IMR-90 (cell line): ENCODE data around the gene GRB2. TPM values are rescaled to one million over a fixed set of nuclear protein-coding genes. Genes with fewer than 3 reads are reported as not detected.

Experiments
- microRNA-seq, 2 experiments: library from miRNA; stranded (forward) in 1 of 2; unstranded in 1 of 2; fragments of 10-50 nt in 1 of 2; fragments of <30 nt in 1 of 2; gene quantifications in 1 of 2; microRNA quantifications in 1 of 2; one replicate each; pipeline versions ENCODE3 to v1.1.0; 2013 to 2020; ENCODE audit not compliant: insufficient read depth in 1 of 2, insufficient read length in 1 of 2, unreplicated experiment in 1 of 2
- polyA plus RNA-seq, 3 experiments: library from polyadenylated mRNA; depleted of rRNA; stranded (reverse); fragments of >200 nt; gene quantifications; 2 replicates each; pipeline ENCODE4 v1.2.3, GENCODE V29; 2012; ENCODE audit warnings: low replicate concordance in 1 of 3
- small RNA-seq, 5 experiments: library from RNA; depleted of rRNA; stranded (forward); fragments of <200 nt; gene quantifications; one replicate each; pipeline ENCODE3, GENCODE V24; 2012
- total RNA-seq: library from RNA; depleted of rRNA; stranded (reverse); fragments of >200 nt; gene quantifications from 2 replicates; pipeline ENCODE4 v1.2.3, GENCODE V29; 2012; rRNA removed

Gene GRB2
- total and polyA plus RNA-seq, 2 of the 4 experiments (the other 2 are of a cell fraction): 49.3 to 62.1 TPM

Small RNA genes within 50 kb of the gene (microRNA-seq; reads per million reads assigned to microRNA genes)
- gene MIR3678 (ENCODE audit: insufficient read depth in 1 of 2, insufficient read length in 1 of 2, unreplicated experiment in 1 of 2) (0 reads per million in 2 experiments), gene RF00019 (ENCODE audit: insufficient read depth, insufficient read length) (not detected), gene RNU6-938P (ENCODE audit: insufficient read depth, insufficient read length) (not detected)

Small RNA genes within 50 kb of the gene (small RNA-seq; reads per million reads assigned to genes)
- 0 to 1.0 (median 0) reads per million in 5 experiments for gene MIR3678
- gene RF00019: 0 reads per million in 5 experiments
- gene RNU6-938P: 0 reads per million in 5 experiments

Other genes with a start within 250 kb of the GRB2 start
- 71.3 and 133 TPM in 2 replicates for gene SUMO2, start 222.7 kb downstream of the GRB2 start, total RNA-seq
- gene SUMO2, start 222.7 kb downstream of the GRB2 start, polyA plus RNA-seq (2012; rRNA removed): 75.5 and 83.7 TPM in 2 replicates
- 26.7 and 29.4 TPM in 2 replicates for gene NUP85, start 200.0 kb downstream of the GRB2 start, total RNA-seq
- gene NUP85, start 200.0 kb downstream of the GRB2 start, polyA plus RNA-seq (2012; rRNA removed): 54.4 and 59.3 TPM in 2 replicates
- gene GGA3, start 144.1 kb downstream of the GRB2 start, total RNA-seq: 12.8 and 15.1 TPM in 2 replicates
- 35.2 and 37.7 TPM in 2 replicates for gene GGA3, start 144.1 kb downstream of the GRB2 start, polyA plus RNA-seq (2012; rRNA removed)
- gene MRPS7, start 143.8 kb downstream of the GRB2 start, total RNA-seq: 55.9 and 62.5 TPM in 2 replicates
- 60.5 and 70.3 TPM in 2 replicates for gene MRPS7, start 143.8 kb downstream of the GRB2 start, polyA plus RNA-seq (2012; rRNA removed)
- 3.3 and 4.1 TPM in 2 replicates for gene MIF4GD, start 134.4 kb downstream of the GRB2 start, total RNA-seq
- gene MIF4GD, start 134.4 kb downstream of the GRB2 start, polyA plus RNA-seq (2012; rRNA removed): 6.9 and 7.7 TPM in 2 replicates
- 8.3 and 9.1 TPM in 2 replicates for gene SLC25A19, start 116.2 kb downstream of the GRB2 start, total RNA-seq
- gene SLC25A19, start 116.2 kb downstream of the GRB2 start, polyA plus RNA-seq (2012; rRNA removed): 9.2 and 10.1 TPM in 2 replicates
- gene TMEM94, start 51.0 kb upstream of the GRB2 start, total RNA-seq: 8.4 and 11.4 TPM in 2 replicates
- gene TMEM94, start 51.0 kb upstream of the GRB2 start, polyA plus RNA-seq (2012; rRNA removed): 59.2 and 64.7 TPM in 2 replicates
- gene CASKIN2, start 109.9 kb upstream of the GRB2 start, total RNA-seq: 2.2 and 2.9 TPM in 2 replicates
- 6.9 and 7.5 TPM in 2 replicates for gene CASKIN2, start 109.9 kb upstream of the GRB2 start, polyA plus RNA-seq (2012; rRNA removed)
- 6.4 and 7.2 TPM in 2 replicates for gene TSEN54, start 110.8 kb upstream of the GRB2 start, total RNA-seq
- 14.9 and 16.2 TPM in 2 replicates for gene TSEN54, start 110.8 kb upstream of the GRB2 start, polyA plus RNA-seq (2012; rRNA removed)
- 0.54 and 0.56 TPM in 2 replicates for gene LLGL2, start 120.0 kb upstream of the GRB2 start, total RNA-seq
- 0.53 and 0.72 TPM in 2 replicates for gene LLGL2, start 120.0 kb upstream of the GRB2 start, polyA plus RNA-seq (2012; rRNA removed)
- 0.18 TPM in 1 of 2 replicates, not detected in the other for gene MYO15B, start 182.1 kb upstream of the GRB2 start, total RNA-seq
- gene MYO15B, start 182.1 kb upstream of the GRB2 start, polyA plus RNA-seq (2012; rRNA removed): 0.43 and 0.65 TPM in 2 replicates
- not detected in 2 replicates for gene SMIM5, start 227.8 kb upstream of the GRB2 start, total RNA-seq
- gene SMIM5, start 227.8 kb upstream of the GRB2 start, polyA plus RNA-seq (2012; rRNA removed): 0.14 TPM in 1 of 2 replicates, not detected in the other